ENCODE data around the gene DDX1.

Gene DDX1

DNA sequence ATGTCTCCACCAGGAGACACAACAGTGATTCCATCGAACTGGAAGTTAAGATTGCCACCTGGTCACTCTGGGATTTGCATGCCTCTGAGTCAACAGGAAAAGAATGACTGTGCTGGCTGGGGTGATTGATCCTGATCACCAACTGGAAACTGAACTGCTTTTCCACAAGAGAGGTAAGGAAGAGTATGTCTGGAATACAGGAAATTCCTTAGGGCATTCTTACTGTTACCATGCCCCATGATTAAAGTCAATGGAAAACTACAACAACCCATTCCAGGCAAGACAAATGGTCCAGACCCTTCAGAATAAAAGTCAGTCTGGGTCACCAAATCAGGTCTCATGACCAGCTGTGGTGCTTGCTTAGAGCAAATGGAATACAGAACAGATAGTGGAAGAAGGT, 12.0 kb upstream of the DDX1 start:
- TF ChIP-seq TAF1 (IDR thresholded peaks at IDR 0.05; ENCODE audit: borderline replicate concordance, insufficient read depth, low read length) (no peak), FOXP2 (optimal IDR thresholded peaks at IDR 0.05; ENCODE audit: borderline replicate concordance, extremely low read depth, extremely low read length, insufficient read depth) (no peak), SIN3A (IDR thresholded peaks at IDR 0.05; ENCODE audit: borderline replicate concordance, insufficient read depth, low read length) (no peak), POLR2AphosphoS5 (IDR thresholded peaks at IDR 0.05; ENCODE audit: low read depth, low read length) (no peak)
- TF ChIP-seq, protein P1, sequence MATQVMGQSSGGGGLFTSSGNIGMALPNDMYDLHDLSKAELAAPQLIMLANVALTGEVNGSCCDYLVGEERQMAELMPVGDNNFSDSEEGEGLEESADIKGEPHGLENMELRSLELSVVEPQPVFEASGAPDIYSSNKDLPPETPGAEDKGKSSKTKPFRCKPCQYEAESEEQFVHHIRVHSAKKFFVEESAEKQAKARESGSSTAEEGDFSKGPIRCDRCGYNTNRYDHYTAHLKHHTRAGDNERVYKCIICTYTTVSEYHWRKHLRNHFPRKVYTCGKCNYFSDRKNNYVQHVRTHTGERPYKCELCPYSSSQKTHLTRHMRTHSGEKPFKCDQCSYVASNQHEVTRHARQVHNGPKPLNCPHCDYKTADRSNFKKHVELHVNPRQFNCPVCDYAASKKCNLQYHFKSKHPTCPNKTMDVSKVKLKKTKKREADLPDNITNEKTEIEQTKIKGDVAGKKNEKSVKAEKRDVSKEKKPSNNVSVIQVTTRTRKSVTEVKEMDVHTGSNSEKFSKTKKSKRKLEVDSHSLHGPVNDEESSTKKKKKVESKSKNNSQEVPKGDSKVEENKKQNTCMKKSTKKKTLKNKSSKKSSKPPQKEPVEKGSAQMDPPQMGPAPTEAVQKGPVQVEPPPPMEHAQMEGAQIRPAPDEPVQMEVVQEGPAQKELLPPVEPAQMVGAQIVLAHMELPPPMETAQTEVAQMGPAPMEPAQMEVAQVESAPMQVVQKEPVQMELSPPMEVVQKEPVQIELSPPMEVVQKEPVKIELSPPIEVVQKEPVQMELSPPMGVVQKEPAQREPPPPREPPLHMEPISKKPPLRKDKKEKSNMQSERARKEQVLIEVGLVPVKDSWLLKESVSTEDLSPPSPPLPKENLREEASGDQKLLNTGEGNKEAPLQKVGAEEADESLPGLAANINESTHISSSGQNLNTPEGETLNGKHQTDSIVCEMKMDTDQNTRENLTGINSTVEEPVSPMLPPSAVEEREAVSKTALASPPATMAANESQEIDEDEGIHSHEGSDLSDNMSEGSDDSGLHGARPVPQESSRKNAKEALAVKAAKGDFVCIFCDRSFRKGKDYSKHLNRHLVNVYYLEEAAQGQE (IDR thresholded peaks at IDR 0.05; ENCODE audit: insufficient read depth in 1 of 2, low read depth in 2 of 2, low read length in 2 of 2): no peak

DNA sequence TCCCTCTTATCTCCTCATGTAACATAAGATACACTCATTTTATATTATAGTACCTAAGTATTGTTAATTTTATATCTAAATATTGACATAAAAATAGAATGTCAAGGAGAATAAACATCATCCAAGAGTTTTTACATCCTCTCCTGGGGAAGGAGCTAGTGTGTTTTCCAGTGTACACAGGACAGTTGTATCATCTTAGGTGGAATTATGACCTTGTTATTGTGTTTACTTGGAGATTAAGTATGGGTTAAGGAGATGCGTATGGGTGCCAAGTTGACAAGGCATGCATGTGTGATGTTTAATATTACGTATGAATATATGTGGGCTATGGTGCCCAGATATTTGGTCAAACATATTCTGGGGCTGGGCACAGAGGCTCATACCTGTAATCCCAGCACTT, 11.2 kb upstream of the DDX1 start:
- TF ChIP-seq FOXP2 (optimal IDR thresholded peaks at IDR 0.05; ENCODE audit: borderline replicate concordance, extremely low read depth, extremely low read length, insufficient read depth): no peak
- no peak for TF ChIP-seq POLR2AphosphoS5 (IDR thresholded peaks at IDR 0.05; ENCODE audit: low read depth, low read length)
- no peak for TF ChIP-seq TAF1 (IDR thresholded peaks at IDR 0.05; ENCODE audit: borderline replicate concordance, insufficient read depth, low read length)
- no peak for TF ChIP-seq SIN3A (IDR thresholded peaks at IDR 0.05; ENCODE audit: borderline replicate concordance, insufficient read depth, low read length)
- TF ChIP-seq, protein P1 (IDR thresholded peaks at IDR 0.05; ENCODE audit: insufficient read depth in 1 of 2, low read depth in 2 of 2, low read length in 2 of 2): no peak

DNA sequence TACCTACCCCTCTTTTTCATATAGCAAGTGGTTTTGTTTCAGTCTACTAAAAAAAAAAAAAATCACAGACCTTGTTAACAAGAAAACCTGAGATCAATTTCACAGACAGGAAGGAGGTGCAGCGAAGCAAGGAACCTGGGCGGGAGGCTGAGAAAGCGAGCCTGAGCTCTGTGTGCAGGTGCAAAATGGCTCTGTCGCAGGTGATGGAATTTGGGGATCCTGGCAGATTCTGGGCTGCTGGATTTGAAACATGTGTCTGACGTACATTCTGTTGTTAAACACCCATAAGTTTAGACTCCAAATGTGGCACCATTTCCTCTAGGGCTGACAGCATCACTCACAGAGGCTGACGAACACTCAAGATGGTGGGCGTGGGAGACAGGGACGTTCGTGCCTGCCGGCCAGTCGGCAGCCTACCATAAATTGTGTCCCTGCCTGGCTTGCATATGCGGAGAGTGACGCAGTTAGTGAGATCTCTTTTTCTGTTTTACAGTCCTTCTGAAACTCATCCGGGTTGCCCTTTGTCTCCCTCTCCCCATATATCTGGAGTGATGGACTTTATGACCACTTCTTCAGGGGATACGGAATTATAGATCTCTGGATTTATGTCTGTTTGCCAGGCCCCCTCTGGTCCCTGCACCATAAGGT, 8.8 kb upstream of the DDX1 start:
- TF ChIP-seq SIN3A (IDR thresholded peaks at IDR 0.05; ENCODE audit: borderline replicate concordance, insufficient read depth, low read length) (no peak), POLR2AphosphoS5 (IDR thresholded peaks at IDR 0.05; ENCODE audit: low read depth, low read length) (no peak)

DNA sequence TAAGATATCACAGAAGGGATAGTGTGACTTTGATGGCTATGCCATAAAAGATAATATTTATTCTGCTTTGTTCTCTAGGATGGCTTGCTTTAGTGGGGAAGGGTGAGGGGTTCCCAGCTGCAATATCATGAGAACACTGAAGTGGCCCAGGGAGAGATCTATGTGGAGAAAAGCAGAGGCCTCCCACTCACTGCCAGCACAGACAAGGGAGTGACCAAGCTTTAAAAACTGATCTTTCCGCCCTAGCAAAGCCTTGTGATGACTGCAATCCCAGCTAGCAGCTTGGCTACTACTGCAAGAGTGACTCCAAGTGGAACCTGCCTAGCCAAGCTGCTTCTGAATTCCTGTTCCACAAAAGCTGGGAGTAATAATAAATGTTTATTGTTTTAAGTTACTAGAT, 7.8 kb upstream of the DDX1 start:
- TF ChIP-seq FOXP2 (optimal IDR thresholded peaks at IDR 0.05; ENCODE audit: borderline replicate concordance, extremely low read depth, extremely low read length, insufficient read depth) (no peak), POLR2AphosphoS5 (IDR thresholded peaks at IDR 0.05; ENCODE audit: low read depth, low read length) (no peak), SIN3A (IDR thresholded peaks at IDR 0.05; ENCODE audit: borderline replicate concordance, insufficient read depth, low read length) (no peak), TAF1 (IDR thresholded peaks at IDR 0.05; ENCODE audit: borderline replicate concordance, insufficient read depth, low read length) (no peak)
- TF ChIP-seq, protein P1 (IDR thresholded peaks at IDR 0.05; ENCODE audit: insufficient read depth in 1 of 2, low read depth in 2 of 2, low read length in 2 of 2): no peak

DNA sequence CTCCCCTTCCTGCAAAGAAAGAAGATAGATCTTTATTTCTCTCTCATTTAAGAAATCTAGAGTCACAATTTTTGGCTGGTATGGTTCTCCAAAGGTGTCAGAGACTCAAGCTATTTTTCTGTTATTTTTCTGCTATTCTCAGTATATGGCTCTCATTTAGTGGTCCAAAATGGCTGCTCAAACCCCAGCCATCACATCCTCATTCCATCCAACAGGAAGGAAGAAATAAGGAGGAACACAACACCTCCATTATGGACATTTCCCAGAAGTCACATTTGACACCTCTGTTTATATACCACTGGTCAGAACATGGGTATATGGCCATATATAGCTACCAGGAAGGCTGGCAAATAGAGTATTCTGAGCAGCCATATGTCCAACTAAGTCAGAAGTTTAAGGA, 7.4 kb upstream of the DDX1 start:
- TF ChIP-seq TAF1 (IDR thresholded peaks at IDR 0.05; ENCODE audit: borderline replicate concordance, insufficient read depth, low read length): no peak

DNA sequence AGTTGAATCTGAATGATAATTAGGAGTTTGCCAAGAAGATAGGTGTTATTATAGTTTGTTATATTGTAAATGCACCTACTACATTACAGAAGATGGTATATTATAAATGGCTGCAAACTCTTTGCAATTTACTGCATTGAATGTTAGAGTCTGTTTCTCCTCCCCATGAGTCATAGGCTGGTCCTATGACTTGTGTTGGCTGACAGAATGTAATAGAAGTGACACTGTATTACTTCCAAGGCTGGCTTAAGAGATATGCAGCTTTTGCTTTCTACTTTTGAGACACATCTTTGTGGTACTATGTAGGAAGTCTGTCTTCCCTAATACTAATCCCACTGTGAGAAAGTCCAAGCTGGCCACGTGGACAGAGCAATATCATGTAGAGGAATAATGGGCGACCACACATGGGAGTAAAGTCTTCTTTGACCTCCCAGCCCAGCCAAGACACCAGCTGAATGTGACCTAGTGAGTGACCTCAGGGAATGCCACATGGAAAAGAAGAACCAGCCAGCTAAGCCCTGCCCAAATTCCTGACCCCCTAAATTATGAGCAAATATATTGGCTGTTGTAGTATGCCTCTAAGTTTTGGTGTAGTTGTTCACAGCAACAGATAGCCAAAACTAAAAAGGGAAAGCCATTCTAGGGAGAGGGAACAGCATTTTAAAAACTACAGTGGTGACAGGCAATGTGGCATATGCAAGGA, 6.8 kb upstream of the DDX1 start:
- TF ChIP-seq FOXP2 (optimal IDR thresholded peaks at IDR 0.05; ENCODE audit: borderline replicate concordance, extremely low read depth, extremely low read length, insufficient read depth) (no peak), SIN3A (IDR thresholded peaks at IDR 0.05; ENCODE audit: borderline replicate concordance, insufficient read depth, low read length) (no peak), TAF1 (IDR thresholded peaks at IDR 0.05; ENCODE audit: borderline replicate concordance, insufficient read depth, low read length) (no peak), POLR2AphosphoS5 (IDR thresholded peaks at IDR 0.05; ENCODE audit: low read depth, low read length) (no peak)
- TF ChIP-seq, protein P1 (IDR thresholded peaks at IDR 0.05; ENCODE audit: insufficient read depth in 1 of 2, low read depth in 2 of 2, low read length in 2 of 2): no peak

Data from PFSK-1 (cell line).